Endodermal cell (in vitro differentiated cells): ENCODE data around the gene STAC2. TPM values are rescaled to one million over a fixed set of nuclear protein-coding genes. Genes with fewer than 3 reads are reported as not detected.

ENCODE experiments used
- DNase-seq: peaks from one replicate; pipeline ENCODE4 v3.0.0-alpha.2; 2017
- H3K27ac ChIP-seq: 2 replicates; pipeline ENCODE4 v1.5.1; 2013; ENCODE audit warnings: mild to moderate bottlenecking, low read depth, low read length, moderate library complexity
- H3K27me3 ChIP-seq: 2 replicates; pipeline ENCODE4 v1.6.1; 2013; ENCODE audit warnings: mild to moderate bottlenecking, low read length, moderate library complexity; ENCODE audit not compliant: insufficient read depth, control insufficient read depth, poor library complexity, severe bottlenecking
- H3K36me3 ChIP-seq: 2 replicates; pipeline ENCODE4 v1.7.0; 2013; ENCODE audit warnings: mild to moderate bottlenecking, low read length, moderate library complexity; ENCODE audit not compliant: control insufficient read depth, insufficient read depth
- H3K4me1 ChIP-seq: one replicate; pipeline ENCODE4 v1.7.0; 2013; ENCODE audit warnings: low read length; ENCODE audit not compliant: control insufficient read depth, insufficient read depth
- H3K4me3 ChIP-seq: 2 replicates; pipeline ENCODE4 v1.5.1; 2013; ENCODE audit warnings: mild to moderate bottlenecking, low read length, moderate library complexity
- H3K9ac ChIP-seq: 2 replicates; pipeline ENCODE4 v1.6.1; 2013; ENCODE audit warnings: mild to moderate bottlenecking, low read length, moderate library complexity; ENCODE audit not compliant: poor library complexity, severe bottlenecking; ENCODE audit errors: extremely low read depth
- H3K9me3 ChIP-seq: 2 replicates; pipeline ENCODE4 v1.6.1; 2013; ENCODE audit warnings: mild to moderate bottlenecking, low read length, moderate library complexity; ENCODE audit not compliant: control insufficient read depth
- H3K27ac Mint-ChIP-seq: 2 replicates; pipeline ENCODE4 v1.8.0; 2020; ENCODE audit warnings: mixed read lengths
- H3K27me3 Mint-ChIP-seq: 2 replicates; pipeline ENCODE4 v1.8.0; 2021; ENCODE audit warnings: mild to moderate bottlenecking, mixed read lengths; ENCODE audit not compliant: insufficient read depth
- H3K36me3 Mint-ChIP-seq: 2 replicates; pipeline ENCODE4 v1.8.0; 2020; ENCODE audit warnings: low read depth, mixed read lengths
- H3K4me1 Mint-ChIP-seq: 2 replicates; pipeline ENCODE4 v1.8.0; 2020; ENCODE audit warnings: mixed read lengths
- H3K4me3 Mint-ChIP-seq: 2 replicates; pipeline ENCODE4 v1.8.0; 2020; ENCODE audit warnings: mild to moderate bottlenecking, moderate library complexity, mixed read lengths
- H3K9me3 Mint-ChIP-seq: 2 replicates; pipeline ENCODE4 v1.8.0; 2020; ENCODE audit warnings: mild to moderate bottlenecking, mixed read lengths
- CTCF ChIP-seq: fragments of 200-600 bp; sonication (generic); conservative IDR thresholded peaks from 2 replicates; pipeline ENCODE4 v1.5.0; 2021; ENCODE audit warnings: antibody characterized with exemption, mild to moderate bottlenecking
- WGBS, 2 experiments: methylation state at CpG; one replicate each; pipeline versions ENCODE4 v1.1.5 to v1.1.7; 2013; ENCODE audit warnings: missing lambda C conversion rate in 2 of 2, mixed read lengths in 1 of 2; ENCODE audit not compliant: insufficient coverage in 1 of 2, insufficient read length in 1 of 2; 5-methylcytosine and 5-hydroxymethylcytosine counted together
- total RNA-seq, 2 donors: library from RNA; stranded (reverse); fragmentation: NEBNext Ultra II Directional in 1 of 2; extraction: Animal tissue kit (Norgen Biotek cat#: 25700) in 1 of 2; gene quantifications; 2 replicates in 1 of 2; 3 replicates in 1 of 2; pipeline ENCODE4 v1.2.1, GENCODE V29; 2021

The STAC2 gene
- total RNA-seq, 2 donors from 2014 or later, result 0.35 to 0.46 TPM

GRCh38 chr17:39194089-39194984 lies 31.4 kb downstream of the STAC2 start:
- WGBS, 2 experiments, result 46% methylated on average over 7 to 20 of the region's 20 CpGs
- H3K36me3 ChIP-seq, result peaks cover 14% of the 10 kb centered on the region
- H3K9me3 ChIP-seq, result no peaks in the 10 kb centered on the region
- H3K36me3 Mint-ChIP-seq, result peaks cover 21% of the 10 kb centered on the region
- peak overlapping the region; percentile 72 for H3K4me3 ChIP-seq
- DNase-seq, result peak; percentile 96
- H3K27ac Mint-ChIP-seq, result peak overlapping the region; percentile 14
- no peaks in the 10 kb centered on the region for H3K4me1 ChIP-seq
- H3K27ac ChIP-seq, result no peak overlapping the region
- peaks cover 24% of the 10 kb centered on the region for H3K4me1 Mint-ChIP-seq
- no peaks in the 10 kb centered on the region for H3K27me3 Mint-ChIP-seq
- no peaks in the 10 kb centered on the region for H3K27me3 ChIP-seq
- peak; percentile 67 for TF ChIP-seq CTCF
- peak overlapping the region; percentile 98 for H3K4me3 Mint-ChIP-seq
- no peaks in the 10 kb centered on the region for H3K9me3 Mint-ChIP-seq
- no peak overlapping the region for H3K9ac ChIP-seq

GRCh38 chr17:39193346-39193745 lies 32.4 kb downstream of the STAC2 start:
- H3K9ac ChIP-seq, result no peak overlapping the region
- H3K36me3 ChIP-seq, result peaks cover 14% of the 10 kb centered on the region

GRCh38 chr17:39192901-39193300 lies 32.8 kb downstream of the STAC2 start:
- Mint-ChIP-seq H3K4me1 (peaks cover 12% of the 10 kb centered on the region), H3K9me3 (no peaks in the 10 kb centered on the region), H3K36me3 (peaks cover 22% of the 10 kb centered on the region), H3K27ac (no peak overlapping the region), H3K27me3 (no peaks in the 10 kb centered on the region), H3K4me3 (no peak overlapping the region)
- H3K27ac ChIP-seq, result no peak overlapping the region
- H3K36me3 ChIP-seq, result peaks cover 14% of the 10 kb centered on the region
- TF ChIP-seq CTCF, result no peak
- no peak overlapping the region for H3K4me3 ChIP-seq
- H3K9ac ChIP-seq, result no peak overlapping the region
- 88 to 96% methylated on average over 8 to 16 of the region's 16 CpGs for WGBS, 2 experiments
- no peaks in the 10 kb centered on the region for H3K4me1 ChIP-seq
- H3K9me3 ChIP-seq, result no peaks in the 10 kb centered on the region
- no peak for DNase-seq
- H3K27me3 ChIP-seq, result no peaks in the 10 kb centered on the region

More at GRCh38 chr17:39193346-39193745, 32.4 kb downstream of the STAC2 start:
- no peak overlapping the region for H3K27ac Mint-ChIP-seq
- 84 to 100% methylated on average over 4 to 9 of the region's 10 CpGs for WGBS, 2 experiments
- peaks cover 22% of the 10 kb centered on the region for H3K36me3 Mint-ChIP-seq
- H3K9me3 Mint-ChIP-seq, result no peaks in the 10 kb centered on the region
- no peaks in the 10 kb centered on the region for H3K27me3 Mint-ChIP-seq
- no peak for DNase-seq
- peaks cover 17% of the 10 kb centered on the region for H3K4me1 Mint-ChIP-seq
- no peak overlapping the region for H3K4me3 Mint-ChIP-seq
- H3K9me3 ChIP-seq, result no peaks in the 10 kb centered on the region
- H3K4me3 ChIP-seq, result no peak overlapping the region
- no peaks in the 10 kb centered on the region for H3K27me3 ChIP-seq
- H3K4me1 ChIP-seq, result no peaks in the 10 kb centered on the region
- no peak overlapping the region for H3K27ac ChIP-seq
- TF ChIP-seq CTCF, result no peak
